Stimulated activated naive CD8-positive, alpha-beta T cell treated with anti-CD3 and anti-CD28 coated beads, Interleukin-15, amount 100 ng/mL, for 72 hours (primary cell): ENCODE data around the gene ALDH3A2.

ENCODE experiments used
- ATAC-seq: fragments of 150-1000 bp; cut with Tn5 transposase; 2 replicates; pipeline ENCODE4 v1.10.0; 2021; ENCODE audit warnings: mild to moderate bottlenecking, moderate library complexity
- DNase-seq, 2 donors: peaks; one replicate each; pipeline ENCODE4 v3.0.0; 2021 to 2022
- H3K27ac Mint-ChIP-seq, 2 donors: one replicate each; pipeline ENCODE4 v1.8.0; 2022; ENCODE audit warnings: mild to moderate bottlenecking in 2 of 2, mixed read lengths in 2 of 2, moderate library complexity in 2 of 2
- H3K27me3 Mint-ChIP-seq: one replicate; pipeline ENCODE4 v1.8.0; 2022; ENCODE audit warnings: mixed read lengths
- H3K4me1 Mint-ChIP-seq: one replicate; pipeline ENCODE4 v1.8.0; 2022; ENCODE audit warnings: mild to moderate bottlenecking, mixed read lengths
- H3K4me3 Mint-ChIP-seq, 2 donors: one replicate each; pipeline ENCODE4 v1.8.0; 2022; ENCODE audit warnings: mild to moderate bottlenecking in 2 of 2, mixed read lengths in 2 of 2, moderate library complexity in 1 of 2
- H3K9me3 Mint-ChIP-seq, 2 donors: one replicate each; pipeline ENCODE4 v1.8.0; 2022; ENCODE audit warnings: mixed read lengths in 2 of 2

The ALDH3A2 gene

GRCh38 chr17:19686400-19687090 is 38.0 kb downstream of the ALDH3A2 start:
- Mint-ChIP-seq H3K27me3 (no peaks in the 10 kb centered on the region), H3K4me1 (no peaks in the 10 kb centered on the region), H3K27ac (no peak overlapping the region), H3K4me3 (no peak overlapping the region), H3K9me3 (no peaks in the 10 kb centered on the region)
- DNase-seq (no peak), ATAC-seq (no peak)

- no peaks in the 10 kb centered on the region for H3K27me3 Mint-ChIP-seq
- H3K9me3 Mint-ChIP-seq = no peaks in the 10 kb centered on the region
- no peak overlapping the region for H3K4me3 Mint-ChIP-seq
- ATAC-seq (no peak), DNase-seq (no peak)
- H3K27ac Mint-ChIP-seq = no peak overlapping the region
- no peaks in the 10 kb centered on the region for H3K4me1 Mint-ChIP-seq
Measured at GRCh38 chr17:19702217-19702641, 53.7 kb downstream of the ALDH3A2 start.

DNA sequence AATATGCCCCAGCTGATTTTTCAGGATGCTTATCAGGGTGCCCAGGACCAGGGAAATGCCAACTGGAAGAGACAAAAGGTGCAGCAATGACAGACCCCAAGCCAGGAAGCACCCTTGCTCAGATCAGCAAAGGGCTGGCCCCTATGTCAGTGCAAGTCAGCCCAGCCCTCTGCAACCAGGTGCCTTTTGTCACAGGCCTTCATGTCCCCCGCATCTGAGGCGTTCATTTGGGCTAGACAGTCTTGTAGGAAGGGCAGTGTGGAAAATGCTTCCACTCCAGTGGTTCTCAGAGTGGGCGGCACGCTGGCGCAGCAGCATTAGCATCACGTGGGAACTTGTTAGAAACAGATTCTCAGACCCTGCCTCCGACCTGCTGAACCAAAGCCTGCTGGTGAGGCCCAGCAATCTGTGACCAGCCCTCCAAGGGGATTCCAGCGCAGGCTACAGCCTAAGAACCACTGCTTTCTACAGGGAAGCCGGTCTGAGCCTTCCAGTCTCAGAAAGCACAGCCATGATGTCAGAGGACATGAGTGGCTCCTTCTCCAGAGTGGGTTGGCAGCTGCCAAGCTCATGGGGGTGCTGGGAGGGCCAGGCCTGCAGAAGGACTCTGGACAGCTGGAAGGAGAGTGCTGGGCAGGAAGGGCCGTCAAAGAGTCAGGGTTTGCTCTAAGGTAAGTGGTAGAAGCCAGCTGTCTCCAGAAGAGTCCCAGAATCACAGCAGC is 54.7 kb downstream of the ALDH3A2 start:
- H3K9me3 Mint-ChIP-seq = no peaks in the 10 kb centered on the region
- ATAC-seq = no peak
- no peaks in the 10 kb centered on the region for H3K27me3 Mint-ChIP-seq
- no peak for DNase-seq
- H3K4me3 Mint-ChIP-seq = no peak overlapping the region
- no peaks in the 10 kb centered on the region for H3K4me1 Mint-ChIP-seq
- H3K27ac Mint-ChIP-seq = no peak overlapping the region

- Mint-ChIP-seq H3K9me3 (no peaks in the 10 kb centered on the region), H3K27me3 (no peaks in the 10 kb centered on the region), H3K4me1 (no peaks in the 10 kb centered on the region), H3K27ac (no peak overlapping the region), H3K4me3 (no peak overlapping the region)
- no peak for ATAC-seq
- no peak for DNase-seq
Measured at GRCh38 chr17:19703828-19704613, 55.5 kb downstream of the ALDH3A2 start.

DNA sequence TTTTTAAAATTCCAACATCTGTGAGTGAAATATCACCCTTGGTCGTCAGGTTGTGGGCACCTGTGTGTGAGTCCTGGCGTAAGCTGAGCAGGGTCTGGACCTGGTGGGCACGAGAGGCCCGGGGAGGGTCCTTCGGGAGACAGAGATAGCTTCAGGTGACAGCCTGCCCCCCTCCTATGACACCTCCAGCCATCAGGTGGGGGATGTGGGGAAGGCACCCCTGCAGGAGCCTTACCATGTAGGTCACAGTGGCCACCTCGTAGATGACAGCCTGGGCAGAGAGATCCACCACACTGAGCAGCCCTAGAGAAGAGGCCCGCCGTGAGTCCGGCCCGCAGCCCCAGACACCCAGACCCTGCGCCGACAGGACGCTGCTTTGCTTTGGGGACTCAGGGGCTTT is 56.6 kb downstream of the ALDH3A2 start:
- H3K9me3 Mint-ChIP-seq = no peaks in the 10 kb centered on the region
- H3K27me3 Mint-ChIP-seq = no peaks in the 10 kb centered on the region
- H3K4me1 Mint-ChIP-seq = no peaks in the 10 kb centered on the region
- H3K27ac Mint-ChIP-seq = no peak overlapping the region
- DNase-seq (no peak), ATAC-seq (no peak)
- no peak overlapping the region for H3K4me3 Mint-ChIP-seq

DNA sequence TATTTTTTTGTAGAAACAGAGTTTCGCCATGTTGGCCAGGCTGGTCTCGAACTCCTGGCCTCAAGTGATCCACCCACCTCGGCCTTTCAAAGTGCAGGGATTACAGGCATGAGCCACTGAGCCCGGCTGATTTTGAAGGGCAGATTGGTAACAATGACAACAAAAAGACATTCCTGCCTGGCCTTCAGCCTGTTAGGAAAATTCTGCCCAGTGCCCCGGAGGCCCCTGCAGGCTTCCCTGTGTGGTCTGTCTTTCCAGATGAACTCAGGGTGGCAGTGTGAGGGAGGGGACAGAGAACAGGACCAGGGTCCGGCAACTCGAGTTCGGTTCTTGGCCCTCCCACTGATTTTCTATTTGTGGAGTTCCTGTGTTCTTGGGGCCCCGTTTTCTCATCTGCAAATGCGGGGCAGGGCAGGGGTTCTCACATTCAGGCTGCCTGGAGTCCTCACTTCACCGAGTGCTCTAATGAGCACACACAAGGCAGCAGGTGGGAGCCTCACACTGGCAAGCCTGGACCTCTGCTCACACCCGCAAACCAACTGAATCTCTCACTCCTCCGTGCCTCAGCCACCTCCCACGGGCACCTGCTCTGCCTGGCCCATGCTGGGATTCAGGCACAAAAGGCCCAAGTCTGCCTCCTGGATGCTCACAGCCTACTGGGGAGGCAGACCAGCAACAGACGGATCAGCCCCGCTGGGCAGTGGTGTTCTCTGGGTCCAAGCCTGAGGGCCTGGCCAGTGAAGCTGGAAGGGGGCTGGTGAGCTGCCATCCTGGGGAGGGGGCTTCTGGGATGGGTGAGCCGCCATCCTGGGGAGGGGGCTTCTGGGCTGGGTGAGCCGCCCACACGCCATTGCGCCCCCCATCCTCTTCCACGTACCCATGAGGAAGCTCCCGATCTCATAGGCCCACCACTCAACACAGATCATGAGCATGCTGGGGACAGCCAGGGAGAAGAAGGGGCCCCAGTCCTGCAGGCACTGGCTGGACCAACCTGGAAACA is 57.5 kb downstream of the ALDH3A2 start:
- ATAC-seq = no peak

GRCh38 chr17:19706791-19707727 is 58.5 kb downstream of the ALDH3A2 start:
- no peak overlapping the region for H3K4me3 Mint-ChIP-seq
- no peaks in the 10 kb centered on the region for H3K27me3 Mint-ChIP-seq
- no peaks in the 10 kb centered on the region for H3K4me1 Mint-ChIP-seq
- ATAC-seq = no peak
- H3K9me3 Mint-ChIP-seq = no peaks in the 10 kb centered on the region
- DNase-seq = no peak
- no peak overlapping the region for H3K27ac Mint-ChIP-seq

More for the DNA sequence above, 57.5 kb downstream of the ALDH3A2 start:
- no peak for DNase-seq
- no peaks in the 10 kb centered on the region for H3K27me3 Mint-ChIP-seq
- H3K27ac Mint-ChIP-seq = no peak overlapping the region
- H3K4me3 Mint-ChIP-seq = no peak overlapping the region
- no peaks in the 10 kb centered on the region for H3K4me1 Mint-ChIP-seq
- no peaks in the 10 kb centered on the region for H3K9me3 Mint-ChIP-seq

DNA sequence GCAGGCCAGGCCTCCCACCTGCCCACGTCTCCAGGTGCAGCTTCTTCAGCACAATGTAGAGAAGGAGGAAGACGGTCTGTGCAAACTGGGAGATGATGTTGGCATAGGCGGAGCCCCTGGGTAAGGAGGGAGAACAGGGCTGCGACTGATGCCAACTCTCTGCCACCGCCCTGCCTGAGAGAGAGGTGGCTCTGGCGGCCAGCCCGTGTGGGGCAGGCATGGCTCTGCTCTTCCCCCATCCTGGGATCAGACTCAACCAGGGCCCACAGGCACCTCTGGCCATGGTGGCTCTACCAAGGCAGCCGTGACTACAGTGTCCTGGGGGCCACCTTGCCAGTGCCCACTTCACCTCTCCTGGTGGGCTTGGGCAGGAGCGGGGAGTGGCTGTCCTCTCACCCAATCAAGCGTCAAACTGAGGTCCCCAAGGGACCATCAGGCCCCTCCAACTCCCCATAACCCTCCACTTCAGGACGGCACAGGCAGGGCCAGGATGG is 59.2 kb downstream of the ALDH3A2 start:
- peak; percentile 26 for ATAC-seq
- no peaks in the 10 kb centered on the region for H3K27me3 Mint-ChIP-seq
- no peaks in the 10 kb centered on the region for H3K4me1 Mint-ChIP-seq
- DNase-seq = no peak
- no peak overlapping the region for H3K4me3 Mint-ChIP-seq
- H3K27ac Mint-ChIP-seq = no peak overlapping the region
- no peaks in the 10 kb centered on the region for H3K9me3 Mint-ChIP-seq

GRCh38 chr17:19708431-19709175 is 60.1 kb downstream of the ALDH3A2 start:
- H3K27me3 Mint-ChIP-seq = no peaks in the 10 kb centered on the region
- DNase-seq (no peak), ATAC-seq (no peak)
- H3K4me3 Mint-ChIP-seq = no peak overlapping the region
- peak overlapping the region in 1 of 2 donors; percentile 61 for H3K27ac Mint-ChIP-seq
- no peaks in the 10 kb centered on the region for H3K9me3 Mint-ChIP-seq
- no peaks in the 10 kb centered on the region for H3K4me1 Mint-ChIP-seq

GRCh38 chr17:19709841-19710240 is 61.3 kb downstream of the ALDH3A2 start:
- H3K27me3 Mint-ChIP-seq = no peaks in the 10 kb centered on the region
- no peak for ATAC-seq

DNA sequence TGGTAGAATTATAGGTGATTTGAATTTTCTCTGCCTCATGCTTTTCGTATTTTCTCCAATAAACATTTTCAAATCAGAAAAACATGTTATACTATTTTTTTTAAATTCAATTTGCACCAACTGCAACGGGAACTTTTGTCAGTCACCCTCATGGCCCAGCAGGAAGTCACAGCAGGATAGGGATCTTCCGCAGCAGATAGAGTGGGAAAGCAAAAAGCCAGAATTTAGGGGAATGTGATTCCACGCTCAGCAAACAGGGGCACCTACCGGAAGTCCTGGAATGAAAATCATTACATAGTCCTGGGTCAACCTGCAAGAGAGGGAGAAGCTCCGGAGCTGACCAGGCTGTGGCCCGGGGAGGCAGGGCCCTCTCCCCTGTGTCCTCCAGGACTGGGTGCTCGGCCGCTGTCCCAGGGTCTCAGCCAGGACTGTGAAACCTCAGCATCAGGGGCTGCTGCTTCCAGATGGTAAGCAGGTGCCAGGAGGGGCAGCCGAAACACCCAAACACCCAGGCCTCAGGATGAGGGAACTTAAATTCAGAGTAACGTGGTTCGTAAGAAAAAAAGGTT is 64.0 kb downstream of the ALDH3A2 start:
- Mint-ChIP-seq H3K9me3 (no peaks in the 10 kb centered on the region), H3K4me3 (no peak overlapping the region), H3K27me3 (no peaks in the 10 kb centered on the region), H3K4me1 (no peaks in the 10 kb centered on the region), H3K27ac (no peak overlapping the region)
- ATAC-seq (no peak), DNase-seq (no peak)

More at GRCh38 chr17:19709841-19710240, 61.3 kb downstream of the ALDH3A2 start:
- no peaks in the 10 kb centered on the region for H3K4me1 Mint-ChIP-seq
- no peak for DNase-seq
- no peaks in the 10 kb centered on the region for H3K9me3 Mint-ChIP-seq
- H3K4me3 Mint-ChIP-seq = no peak overlapping the region
- H3K27ac Mint-ChIP-seq = peak overlapping the region in 1 of 2 donors; percentile 31

- Mint-ChIP-seq H3K27me3 (no peaks in the 10 kb centered on the region), H3K4me3 (no peak overlapping the region), H3K9me3 (no peaks in the 10 kb centered on the region), H3K4me1 (no peaks in the 10 kb centered on the region), H3K27ac (no peak overlapping the region)
- ATAC-seq (no peak), DNase-seq (no peak)
Measured at GRCh38 chr17:19713462-19713861, 64.9 kb downstream of the ALDH3A2 start.

- Mint-ChIP-seq H3K27me3 (no peaks in the 10 kb centered on the region), H3K4me3 (no peak overlapping the region), H3K4me1 (no peaks in the 10 kb centered on the region), H3K27ac (no peak overlapping the region), H3K9me3 (no peaks in the 10 kb centered on the region)
- no peak for DNase-seq
- ATAC-seq = no peak
Measured at GRCh38 chr17:19713901-19714361, 65.4 kb downstream of the ALDH3A2 start.
